Right lobe of liver (tissue), 6 donors: ENCODE measurements around the gene CHMP6. TPM values are rescaled to one million over a fixed set of nuclear protein-coding genes. Genes with fewer than 3 reads are reported as not detected.
A peak's percentile ranks its signal among the peaks of the same experiment; 100 is the strongest.

Source experiments
- ATAC-seq, 4 donors: fragments of 200-7000 bp; cut with Tn5 transposase; one replicate each; pipeline ENCODE4 v1.9.1; 2020; ENCODE audit warnings: mild to moderate bottlenecking in 4 of 4, moderate library complexity in 4 of 4
- DNase-seq, 3 donors: peaks; one replicate each; pipeline ENCODE4 v3.0.0-alpha.2; 2020
- H3K27ac ChIP-seq, 3 donors: fragments of 200-600 bp; one replicate each; pipeline ENCODE4 v1.8.0; 2022
- H3K27me3 ChIP-seq, 2 donors: fragments of 200-600 bp; one replicate each; pipeline ENCODE4 v1.8.0; 2022
- H3K36me3 ChIP-seq, 4 donors: fragments of 200-600 bp; sonication (generic) in 1 of 4; one replicate each; pipeline versions ENCODE4 v1.5.1 to v1.8.0; 2017 to 2022; ENCODE audit warnings: control low read depth in 1 of 4
- H3K4me1 ChIP-seq, 4 donors: fragments of 200-600 bp; sonication (generic) in 1 of 4; one replicate each; pipeline versions ENCODE4 v1.5.1 to v1.8.0; 2017 to 2022; ENCODE audit warnings: control low read depth in 1 of 4
- H3K4me3 ChIP-seq, 3 donors: fragments of 200-600 bp; one replicate each; pipeline ENCODE4 v1.8.0; 2022
- H3K9me3 ChIP-seq, 4 donors: fragments of 200-600 bp; sonication (generic) in 1 of 4; one replicate each; pipeline versions ENCODE4 v1.5.1 to v1.8.0; 2017 to 2022; ENCODE audit warnings: control low read depth in 1 of 4
- CTCF ChIP-seq, 4 donors: fragments of 200-600 bp in 3 of 4; fragments of 450-650 bp in 1 of 4; IDR thresholded peaks; one replicate each; pipeline versions ENCODE4 v1.5.1 to v1.8.0; 2016 to 2022; ENCODE audit warnings: antibody characterized with exemption in 4 of 4, mild to moderate bottlenecking in 2 of 4
- POLR2A ChIP-seq: fragments of 450-650 bp; IDR thresholded peaks from one replicate; pipeline ENCODE4 v1.6.1; 2017; ENCODE audit warnings: antibody characterized with exemption, mild to moderate bottlenecking
- WGBS: methylation state at CpG from one replicate; pipeline ENCODE4 v1.1.6; 2018; ENCODE audit warnings: low coverage, low lambda C conversion rate; ENCODE audit not compliant: insufficient coverage; ENCODE audit errors: missing lambda C conversion rate; 5-methylcytosine and 5-hydroxymethylcytosine counted together
- intact Hi-C, 2 donors: fragments of 100-400 bp; cut with DNase I; formaldehyde crosslinking; loops; one replicate each; pipeline versions ENCODE4 v1.11.2 to v1.14.1; 2022
- total RNA-seq, 6 experiments: library from RNA; depleted of rRNA in 2 of 6; stranded (reverse); fragments of >200 nt in 2 of 6; fragmentation: NEBNext Ultra II Directional in 3 of 6; extraction: Animal tissue kit (Norgen Biotek cat#: 25700) in 3 of 6; gene quantifications; one replicate each; pipeline versions ENCODE4 v1.1.0 to v1.2.4, GENCODE V29; 2016 to 2023
- donor health status: DM: no; HTN: yes; CAD: no.
- donor health status: DM: no; HTN: no; CAD: no.
- donor health status: DM: no; HTN: no; CAD: no.
- donor health status: DM: no; HTN: yes; CAD: no.
- donor health status: DM: no; HTN: yes; CAD: no.

Gene CHMP6
- total RNA-seq, 6 experiments from 2014 or later: 13.4 to 27.8 (median 15.6) TPM

GRCh38 chr17:81032641-81033480 lies 41.2 kb downstream of the CHMP6 start:
- Histone ChIP-seq H3K4me3 (peak overlapping the region in 1 of 3 donors; percentile 50), H3K4me1 (peaks cover 0 to 42% (median 21%) of the 10 kb centered on the region in 4 donors), H3K27me3 (no peaks in the 10 kb centered on the region), H3K27ac (peak overlapping the region in 2 of 3 donors; percentile 46 to 69), H3K36me3 (no peaks in the 10 kb centered on the region), H3K9me3 (no peaks in the 10 kb centered on the region)
- TF ChIP-seq CTCF (IDR thresholded peaks at IDR 0.05) (no peak), POLR2A (no peak)
- WGBS: 72% methylated on average over 11 of the region's 34 CpGs
- intact Hi-C loops: no loop called here
- ATAC-seq (no peak), DNase-seq (peak in 2 of 3 donors; percentile 29 to 54)

GRCh38 chr17:81033535-81034167 lies 42.0 kb downstream of the CHMP6 start:
- TF ChIP-seq POLR2A (no peak), CTCF (IDR thresholded peaks at IDR 0.05) (no peak)
- peaks cover 0 to 50% (median 25%) of the 10 kb centered on the region in 4 donors for H3K4me1 ChIP-seq
- ATAC-seq (peak in 1 of 4 donors; percentile 0), DNase-seq (peak in 2 of 3 donors; percentile 61 to 65)
- no peaks in the 10 kb centered on the region for H3K27me3 ChIP-seq
- H3K4me3 ChIP-seq: peak overlapping the region; percentile 50 to 85 (median 59)
- intact Hi-C loops: no loop called here
- WGBS: 4% methylated on average over 21 of the region's 22 CpGs
- H3K9me3 ChIP-seq: no peaks in the 10 kb centered on the region
- peak overlapping the region in 2 of 3 donors; percentile 46 to 69 for H3K27ac ChIP-seq
- H3K36me3 ChIP-seq: no peaks in the 10 kb centered on the region

GRCh38 chr17:81034168-81034777 lies 42.6 kb downstream of the CHMP6 start:
- 4% methylated on average over 9 of the region's 49 CpGs for WGBS
- TF ChIP-seq CTCF (IDR thresholded peaks at IDR 0.05): no peak
- no peak for TF ChIP-seq POLR2A
- intact Hi-C loops: no loop called here
- H3K4me1 ChIP-seq: peaks cover 0 to 57% (median 28%) of the 10 kb centered on the region in 4 donors
- H3K9me3 ChIP-seq: no peaks in the 10 kb centered on the region
- peak in 1 of 4 donors; percentile 4 for ATAC-seq
- H3K27me3 ChIP-seq: no peaks in the 10 kb centered on the region
- peak overlapping the region; percentile 26 to 69 (median 46) for H3K27ac ChIP-seq
- no peaks in the 10 kb centered on the region for H3K36me3 ChIP-seq
- peak overlapping the region; percentile 50 to 85 (median 59) for H3K4me3 ChIP-seq
- peak in 1 of 3 donors; percentile 38 for DNase-seq

- peak within 1 kb of the TSS; percentile 69 to 82 (median 72) for H3K27ac ChIP-seq
- no CpG with 5 or more reads among the region's 92 CpGs for WGBS
Measured at GRCh38 chr17:81034779-81035520, 43.3 kb downstream of the CHMP6 start, which contains the start of gene BAIAP2. Gene BAIAP2 (plus strand): TSS chr17:81035151. CDS start chr17:81035255, 104 bp downstream.

More at GRCh38 chr17:81034779-81035520, 43.3 kb downstream of the CHMP6 start, which contains the start of gene BAIAP2:
- TF ChIP-seq POLR2A: peak; percentile 99
- no peak for TF ChIP-seq CTCF (IDR thresholded peaks at IDR 0.05)
- Histone ChIP-seq H3K4me1 (peaks cover 0 to 63% (median 31%) of the 10 kb centered on the region in 4 donors), H3K27me3 (no peaks in the 10 kb centered on the region), H3K36me3 (no peaks in the 10 kb centered on the region), H3K9me3 (no peaks in the 10 kb centered on the region), H3K4me3 (peak within 1 kb of the TSS; percentile 50 to 85 (median 73))
- peak; percentile 98 to 99 (median 99) for DNase-seq
- peak; percentile 51 to 74 (median 61) for ATAC-seq
- intact Hi-C loops: no loop called here
